Activated naive CD8-positive, alpha-beta T cell treated with anti-CD3 and anti-CD28 coated beads, Interleukin-2, amount 50 U/mL, for 24 hours (primary cell): ENCODE measurements around the gene CTLA4.
"Not testable (repeated sequence)": the region's sequence is repeated elsewhere in the genome, so short reads cannot be mapped to it uniquely, and the experiment has no call there.

Source experiments
- ATAC-seq: fragments of 150-1000 bp; cut with Tn5 transposase; one replicate; pipeline ENCODE4 v1.10.0; 2021
- DNase-seq: peaks from one replicate; pipeline ENCODE4 v3.0.0; 2021
- H3K27ac Mint-ChIP-seq: one replicate; pipeline ENCODE4 v1.8.0; 2021; ENCODE audit warnings: mild to moderate bottlenecking, mixed read lengths
- H3K27me3 Mint-ChIP-seq: one replicate; pipeline ENCODE4 v1.8.0; 2021; ENCODE audit warnings: mixed read lengths
- H3K36me3 Mint-ChIP-seq: one replicate; pipeline ENCODE4 v1.8.0; 2021; ENCODE audit warnings: low read depth, mixed read lengths
- H3K4me1 Mint-ChIP-seq: one replicate; pipeline ENCODE4 v1.8.0; 2021; ENCODE audit warnings: mixed read lengths
- H3K4me3 Mint-ChIP-seq: one replicate; pipeline ENCODE4 v1.8.0; 2021; ENCODE audit warnings: mild to moderate bottlenecking, moderate library complexity, mixed read lengths
- H3K9me3 Mint-ChIP-seq: one replicate; pipeline ENCODE4 v1.8.0; 2021; ENCODE audit warnings: mixed read lengths

The CTLA4 gene

GRCh38 chr2:203870941-203871340, 3.4 kb downstream of the CTLA4 start:
- H3K27ac Mint-ChIP-seq, result peak overlapping the region; percentile 96
- peak overlapping the region; percentile 93 for H3K4me3 Mint-ChIP-seq
- ATAC-seq, result no peak
- H3K36me3 Mint-ChIP-seq, result peaks cover 70% of the 10 kb centered on the region
- H3K4me1 Mint-ChIP-seq, result peaks cover 84% of the 10 kb centered on the region
- no peak for DNase-seq
- no peaks in the 10 kb centered on the region for H3K27me3 Mint-ChIP-seq
- peaks cover 11% of the 10 kb centered on the region for H3K9me3 Mint-ChIP-seq

GRCh38 chr2:203871371-203871983, 3.9 kb downstream of the CTLA4 start:
- Mint-ChIP-seq H3K4me3 (peak overlapping the region; percentile 93), H3K9me3 (peaks cover 10% of the 10 kb centered on the region), H3K36me3 (peaks cover 70% of the 10 kb centered on the region), H3K27me3 (no peaks in the 10 kb centered on the region), H3K27ac (peak overlapping the region; percentile 96), H3K4me1 (peaks cover 80% of the 10 kb centered on the region)
- DNase-seq (no peak), ATAC-seq (peak; percentile 56)

- H3K4me1 Mint-ChIP-seq, result peaks cover 72% of the 10 kb centered on the region
These were observed 5.9 kb downstream of the CTLA4 start for GRCh38 chr2:203873461-203873860.

GRCh38 chr2:203873921-203874631, 6.5 kb downstream of the CTLA4 start:
- peaks cover 60% of the 10 kb centered on the region for H3K36me3 Mint-ChIP-seq
- H3K4me1 Mint-ChIP-seq, result peaks cover 69% of the 10 kb centered on the region
- H3K9me3 Mint-ChIP-seq, result peaks cover 10% of the 10 kb centered on the region
- no peak overlapping the region for H3K4me3 Mint-ChIP-seq
- DNase-seq (no peak), ATAC-seq (no peak)
- H3K27me3 Mint-ChIP-seq, result no peaks in the 10 kb centered on the region
- H3K27ac Mint-ChIP-seq, result peak overlapping the region; percentile 74

More at GRCh38 chr2:203873461-203873860, 5.9 kb downstream of the CTLA4 start:
- H3K27ac Mint-ChIP-seq, result no peak overlapping the region
- H3K27me3 Mint-ChIP-seq, result no peaks in the 10 kb centered on the region
- H3K4me3 Mint-ChIP-seq, result no peak overlapping the region
- DNase-seq (no peak), ATAC-seq (no peak)
- peaks cover 65% of the 10 kb centered on the region for H3K36me3 Mint-ChIP-seq
- H3K9me3 Mint-ChIP-seq, result peaks cover 10% of the 10 kb centered on the region

- ATAC-seq (no peak), DNase-seq (no peak)
- H3K27me3 Mint-ChIP-seq, result no peaks in the 10 kb centered on the region
- H3K36me3 Mint-ChIP-seq, result peaks cover 47% of the 10 kb centered on the region
- H3K4me3 Mint-ChIP-seq, result no peak overlapping the region
- H3K4me1 Mint-ChIP-seq, result peaks cover 57% of the 10 kb centered on the region
- peaks cover 10% of the 10 kb centered on the region for H3K9me3 Mint-ChIP-seq
- no peak overlapping the region for H3K27ac Mint-ChIP-seq
These were observed 7.9 kb downstream of the CTLA4 start for GRCh38 chr2:203875471-203875870.

- Mint-ChIP-seq H3K4me3 (no peak overlapping the region), H3K4me1 (peaks cover 48% of the 10 kb centered on the region), H3K27me3 (no peaks in the 10 kb centered on the region), H3K9me3 (peaks cover 10% of the 10 kb centered on the region), H3K27ac (no peak overlapping the region), H3K36me3 (peaks cover 39% of the 10 kb centered on the region)
- ATAC-seq, result no peak
- no peak for DNase-seq
These were observed 8.8 kb downstream of the CTLA4 start for GRCh38 chr2:203876328-203876727.

GRCh38 chr2:203878063-203878462, 10.5 kb downstream of the CTLA4 start:
- H3K27me3 Mint-ChIP-seq, result no peaks in the 10 kb centered on the region
- H3K4me3 Mint-ChIP-seq, result no peak overlapping the region
- H3K9me3 Mint-ChIP-seq, result peaks cover 10% of the 10 kb centered on the region
- DNase-seq (no peak), ATAC-seq (peak; percentile 41)
- peak overlapping the region; percentile 9 for H3K27ac Mint-ChIP-seq
- peaks cover 23% of the 10 kb centered on the region for H3K36me3 Mint-ChIP-seq
- H3K4me1 Mint-ChIP-seq, result peaks cover 31% of the 10 kb centered on the region

- H3K27me3 Mint-ChIP-seq, result no peaks in the 10 kb centered on the region
- H3K27ac Mint-ChIP-seq, result no peak overlapping the region
- H3K9me3 Mint-ChIP-seq, result no peaks in the 10 kb centered on the region
- DNase-seq (no peak), ATAC-seq (no peak)
- H3K36me3 Mint-ChIP-seq, result peaks cover 2% of the 10 kb centered on the region
- peaks cover 19% of the 10 kb centered on the region for H3K4me1 Mint-ChIP-seq
- H3K4me3 Mint-ChIP-seq, result no peak overlapping the region
These were observed 13.1 kb downstream of the CTLA4 start for GRCh38 chr2:203880557-203881125.

- not testable (repeated sequence) for H3K27me3 Mint-ChIP-seq, H3K9me3 Mint-ChIP-seq, H3K36me3 Mint-ChIP-seq, DNase-seq, ATAC-seq, H3K4me3 Mint-ChIP-seq, H3K27ac Mint-ChIP-seq
- peaks cover 25% of the 10 kb centered on the region for H3K4me1 Mint-ChIP-seq
These were observed 13.6 kb downstream of the CTLA4 start for GRCh38 chr2:203881185-203881584.

- ATAC-seq (no peak), DNase-seq (no peak)
- Mint-ChIP-seq H3K4me3 (no peak overlapping the region), H3K27ac (no peak overlapping the region), H3K36me3 (no peaks in the 10 kb centered on the region), H3K9me3 (no peaks in the 10 kb centered on the region), H3K27me3 (no peaks in the 10 kb centered on the region), H3K4me1 (peaks cover 38% of the 10 kb centered on the region)
These were observed 15.0 kb downstream of the CTLA4 start for GRCh38 chr2:203882551-203882950.

- Mint-ChIP-seq H3K9me3 (no peaks in the 10 kb centered on the region), H3K27ac (peak overlapping the region; percentile 68), H3K36me3 (no peaks in the 10 kb centered on the region), H3K4me1 (peaks cover 55% of the 10 kb centered on the region), H3K27me3 (no peaks in the 10 kb centered on the region), H3K4me3 (no peak overlapping the region)
- ATAC-seq, result peak; percentile 53
- DNase-seq, result no peak
These were observed 19.1 kb downstream of the CTLA4 start for GRCh38 chr2:203886661-203887151.

GRCh38 chr2:203887677-203888076, 20.1 kb downstream of the CTLA4 start:
- Mint-ChIP-seq H3K27ac (no peak overlapping the region), H3K9me3 (peaks cover 5% of the 10 kb centered on the region), H3K27me3 (no peaks in the 10 kb centered on the region), H3K36me3 (peaks cover 5% of the 10 kb centered on the region), H3K4me3 (no peak overlapping the region), H3K4me1 (peaks cover 62% of the 10 kb centered on the region)
- ATAC-seq, result no peak
- no peak for DNase-seq

- Mint-ChIP-seq H3K9me3 (peaks cover 5% of the 10 kb centered on the region), H3K4me3 (no peak overlapping the region), H3K27ac (peak overlapping the region; percentile 79), H3K4me1 (peaks cover 74% of the 10 kb centered on the region), H3K27me3 (no peaks in the 10 kb centered on the region), H3K36me3 (peaks cover 5% of the 10 kb centered on the region)
- DNase-seq (no peak), ATAC-seq (no peak)
These were observed 22.0 kb downstream of the CTLA4 start for GRCh38 chr2:203889542-203889941.

- peaks cover 5% of the 10 kb centered on the region for H3K36me3 Mint-ChIP-seq
- H3K9me3 Mint-ChIP-seq, result peaks cover 5% of the 10 kb centered on the region
- peak overlapping the region; percentile 79 for H3K27ac Mint-ChIP-seq
- no peaks in the 10 kb centered on the region for H3K27me3 Mint-ChIP-seq
- no peak for DNase-seq
- no peak for ATAC-seq
- H3K4me1 Mint-ChIP-seq, result peaks cover 77% of the 10 kb centered on the region
- no peak overlapping the region for H3K4me3 Mint-ChIP-seq
These were observed 22.4 kb downstream of the CTLA4 start for GRCh38 chr2:203889944-203890343.

GRCh38 chr2:203890733-203891132, 23.2 kb downstream of the CTLA4 start:
- Mint-ChIP-seq H3K4me1 (peaks cover 72% of the 10 kb centered on the region), H3K4me3 (no peak overlapping the region), H3K27ac (peak overlapping the region; percentile 79), H3K27me3 (no peaks in the 10 kb centered on the region), H3K9me3 (peaks cover 5% of the 10 kb centered on the region), H3K36me3 (peaks cover 5% of the 10 kb centered on the region)
- DNase-seq (no peak), ATAC-seq (no peak)
